Epithelial cell of esophagus (primary cell): ENCODE measurements around the gene RPUSD3.

Source experiments
- DNase-seq: peaks from one replicate; pipeline ENCODE4 v3.0.0; 2010; ENCODE audit warnings: low read depth
- H3K4me3 ChIP-seq: 2 replicates; pipeline ENCODE4 v1.5.1; 2011; ENCODE audit warnings: mild to moderate bottlenecking, low read length, control low read depth
- CTCF ChIP-seq: IDR thresholded peaks from 2 replicates; pipeline ENCODE4 v1.5.1; 2011; ENCODE audit warnings: low read depth, mild to moderate bottlenecking, low read length, control low read depth, inconsistent platforms; ENCODE audit not compliant: insufficient read depth; ENCODE audit errors: missing control alignments

The RPUSD3 gene

GRCh38 chr3:9828801-9829755 is 14.7 kb downstream of the RPUSD3 start:
- H3K4me3 ChIP-seq, result no peak overlapping the region
- TF ChIP-seq CTCF, result no peak
- no peak for DNase-seq

- peak; percentile 21 for TF ChIP-seq CTCF
- peak; percentile 42 for DNase-seq
- no peak overlapping the region for H3K4me3 ChIP-seq
Observed at GRCh38 chr3:9826815-9827573, 16.8 kb downstream of the RPUSD3 start.

GRCh38 chr3:9825451-9826040 is 18.3 kb downstream of the RPUSD3 start:
- no peak overlapping the region for H3K4me3 ChIP-seq
- TF ChIP-seq CTCF, result no peak
- DNase-seq, result no peak

GRCh38 chr3:9820946-9821345 is 22.9 kb downstream of the RPUSD3 start:
- no peak overlapping the region for H3K4me3 ChIP-seq
- peak; percentile 50 for TF ChIP-seq CTCF
- DNase-seq, result peak; percentile 39

GRCh38 chr3:9820543-9820942 is 23.3 kb downstream of the RPUSD3 start:
- H3K4me3 ChIP-seq, result no peak overlapping the region
- no peak for TF ChIP-seq CTCF
- no peak for DNase-seq

- H3K4me3 ChIP-seq, result no peak overlapping the region
- DNase-seq, result no peak
- no peak for TF ChIP-seq CTCF
Observed at GRCh38 chr3:9818666-9819335, 25.0 kb downstream of the RPUSD3 start.
